H1 (cell line): ENCODE data around the gene LY9.

Experiments used
- BACH1 ChIP-seq: IDR thresholded peaks from 2 replicates; pipeline ENCODE4 v1.6.1; 2012; ENCODE audit warnings: low read length, improper control_type of control experiment
- CHD2 ChIP-seq: IDR thresholded peaks from 2 replicates; pipeline ENCODE4 v1.6.1; 2012; ENCODE audit warnings: low read length, improper control_type of control experiment
- CREB1 ChIP-seq: IDR thresholded peaks from 2 replicates; pipeline ENCODE4 v1.6.1; 2012; ENCODE audit warnings: inconsistent platforms
- CTCF ChIP-seq, 3 experiments: IDR thresholded peaks; 1 replicate in 2 of 3; 2 replicates in 1 of 3; pipeline versions ENCODE4 v1.5.1 to v1.6.1; 2011; ENCODE audit warnings: low read length in 3 of 3, mild to moderate bottlenecking in 3 of 3, inconsistent platforms in 2 of 3, low read depth in 1 of 3, moderate library complexity in 1 of 3; ENCODE audit not compliant: insufficient read depth in 1 of 3; ENCODE audit errors: control extremely low read depth in 1 of 3
- EP300 ChIP-seq, 2 experiments: IDR thresholded peaks; 1 replicate in 1 of 2; 2 replicates in 1 of 2; pipeline ENCODE4 v1.6.1; 2011 to 2012; ENCODE audit warnings: low read depth in 2 of 2, low read length in 2 of 2, mild to moderate bottlenecking in 2 of 2, borderline replicate concordance in 1 of 2, inconsistent platforms in 1 of 2, moderate library complexity in 1 of 2
- EZH2 ChIP-seq: fragments of 200-600 bp; sonication (generic); IDR thresholded peaks from 2 replicates; pipeline ENCODE4 v1.7.1; 2012; ENCODE audit warnings: low read depth, mild to moderate bottlenecking, moderate library complexity, low read length, inconsistent platforms; ENCODE audit not compliant: severe bottlenecking
- POLR2AphosphoS5 ChIP-seq: IDR thresholded peaks from 2 replicates; pipeline ENCODE4 v1.6.1; 2011; ENCODE audit warnings: low read depth, low read length
- RFX5 ChIP-seq: IDR thresholded peaks from 2 replicates; pipeline ENCODE4 v1.6.1; 2011; ENCODE audit warnings: low read depth, low read length, improper control_type of control experiment, borderline replicate concordance
- SP2 ChIP-seq: IDR thresholded peaks from 2 replicates; pipeline ENCODE4 v1.6.1; 2012; ENCODE audit warnings: mild to moderate bottlenecking, low read length, inconsistent platforms
- YY1 ChIP-seq: IDR thresholded peaks from 2 replicates; pipeline ENCODE4 v1.6.1; 2011; ENCODE audit warnings: low read depth, mild to moderate bottlenecking, low read length

- TF ChIP-seq YY1, result no peak
- TF ChIP-seq CREB1, result no peak
- no peak for TF ChIP-seq CTCF (IDR thresholded peaks at IDR 0.05; ENCODE audit: control extremely low read depth in 1 of 3, insufficient read depth in 1 of 3, low read depth in 1 of 3, low read length in 3 of 3)
- no peak for TF ChIP-seq POLR2AphosphoS5
- no peak for TF ChIP-seq BACH1
- TF ChIP-seq CHD2, result no peak
- TF ChIP-seq RFX5, result no peak
- TF ChIP-seq EP300 (IDR thresholded peaks at IDR 0.05; ENCODE audit: borderline replicate concordance in 1 of 2, low read depth in 2 of 2, low read length in 2 of 2), result no peak
- no peak for TF ChIP-seq SP2
- TF ChIP-seq EZH2, result no peak
Observed at GRCh38 chr1:160772331-160772730, 23.6 kb upstream of the LY9 start.
